Limb (tissue), 2 donors: Measurements from ENCODE around the gene CREB3.

Experiments
- DNase-seq, 2 donors: peaks; one replicate each; pipeline ENCODE4 v3.0.0-alpha.2; 2016; ENCODE audit errors: extremely low spot score in 2 of 2

The CREB3 gene

GRCh38 chr9:35732185-35732799 is at the start of gene CREB3, which contains the start of gene TLN1:
Gene CREB3, plus strand, starts transcription at chr9:35732666. Its CDS starts 107 bp downstream, at chr9:35732773.
Gene TLN1, minus strand, starts transcription at chr9:35732195. Its CDS starts 6,501 bp downstream, at chr9:35725694.
- peak; percentile 96 to 97 for DNase-seq

- no peak for DNase-seq
These were observed 49.1 kb upstream of the CREB3 start for GRCh38 chr9:35683323-35683722.

- DNase-seq = no peak
These were observed 47.5 kb upstream of the CREB3 start for GRCh38 chr9:35684921-35685320.

GRCh38 chr9:35685506-35685905 is 47.0 kb upstream of the CREB3 start:
- no peak for DNase-seq

GRCh38 chr9:35686222-35687203 is 46.0 kb upstream of the CREB3 start:
- no peak for DNase-seq

GRCh38 chr9:35687306-35687705 is 45.2 kb upstream of the CREB3 start:
- no peak for DNase-seq

GRCh38 chr9:35687972-35688557 is 44.4 kb upstream of the CREB3 start:
- no peak for DNase-seq

- no peak for DNase-seq
These were observed 43.6 kb upstream of the CREB3 start for GRCh38 chr9:35688558-35689541.

GRCh38 chr9:35689542-35690293 is 42.7 kb upstream of the CREB3 start, which contains the start of gene TPM2:
Gene TPM2, minus strand, starts transcription at chr9:35689925. Its CDS starts 108 bp downstream, at chr9:35689817.
- DNase-seq = peak; percentile 72 to 84

GRCh38 chr9:35690294-35690613 is 42.2 kb upstream of the CREB3 start:
- DNase-seq = no peak

GRCh38 chr9:35690614-35691333 is 41.7 kb upstream of the CREB3 start:
- peak; percentile 84 to 85 for DNase-seq

- no peak for DNase-seq
These were observed 41.2 kb upstream of the CREB3 start for GRCh38 chr9:35691334-35691650.

- DNase-seq = no peak
These were observed 40.6 kb upstream of the CREB3 start for GRCh38 chr9:35691757-35692301.

- DNase-seq = no peak
These were observed 36.5 kb upstream of the CREB3 start for GRCh38 chr9:35695943-35696401.

- DNase-seq = peak; percentile 45 to 58
These were observed 35.8 kb upstream of the CREB3 start for GRCh38 chr9:35696520-35697215.

- no peak for DNase-seq
These were observed 35.0 kb upstream of the CREB3 start for GRCh38 chr9:35697486-35697885.

GRCh38 chr9:35698231-35698630 is 34.2 kb upstream of the CREB3 start:
- no peak for DNase-seq

GRCh38 chr9:35700031-35700430 is 32.4 kb upstream of the CREB3 start:
- no peak for DNase-seq

- no peak for DNase-seq
These were observed 31.5 kb upstream of the CREB3 start for GRCh38 chr9:35700942-35701341.
